ENCODE measurements around the gene UNC13D. TPM values are rescaled to one million over a fixed set of nuclear protein-coding genes. Genes with fewer than 3 reads are reported as not detected.

The UNC13D gene
- polyA plus RNA-seq, 1 donor (not counting 4 experiments of a cell fraction or from before 2014, with no cell fraction given) = 0.25 TPM

DNA sequence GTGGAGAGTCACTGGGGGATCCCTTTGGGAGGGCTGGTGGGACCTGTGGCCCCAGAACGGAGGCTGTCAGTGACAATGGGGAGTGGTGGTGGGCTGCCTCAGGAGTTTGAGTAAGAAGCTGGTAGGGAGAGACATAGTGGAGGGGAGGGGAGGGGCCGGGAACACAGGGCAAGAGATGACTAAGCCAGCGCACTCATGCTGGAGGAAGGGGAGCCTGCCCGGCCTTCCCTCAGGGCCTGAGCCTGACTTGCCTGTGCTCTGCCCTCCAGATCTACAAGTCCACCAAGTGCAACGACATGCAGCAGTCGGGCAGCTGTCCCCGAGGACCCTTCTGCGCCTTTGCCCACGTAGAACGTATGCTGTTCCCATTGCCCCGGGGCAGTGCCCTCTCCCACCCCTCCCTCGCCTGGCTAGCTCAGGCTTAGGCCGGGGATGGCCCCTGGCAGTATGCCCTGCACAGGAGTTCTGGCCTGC, 29.3 kb downstream of the UNC13D start:
- Histone ChIP-seq H4K20me1 (ENCODE audit: control insufficient read depth, extremely low read depth, insufficient read depth, low read length) (no peaks in the 10 kb centered on the region), H3K4me2 (ENCODE audit: control insufficient read depth, extremely low read depth, insufficient read depth, low read depth, low read length) (peak overlapping the region; percentile 35), H3K27ac (ENCODE audit: control insufficient read depth, insufficient read depth, low read length) (peak overlapping the region; percentile 70), H3K36me3 (ENCODE audit: control insufficient read depth in 2 of 2, extremely low read depth in 1 of 2, insufficient read depth in 2 of 2, low read length in 2 of 2) (peaks cover 8 to 16% of the 10 kb centered on the region in 2 experiments), H3K9ac (ENCODE audit: control insufficient read depth, extremely low read depth, insufficient read depth, low read length) (peak overlapping the region; percentile 34), H3K4me1 (ENCODE audit: control insufficient read depth, extremely low read depth, insufficient read depth, low read length) (peaks cover 25% of the 10 kb centered on the region), H2AFZ (ENCODE audit: control insufficient read depth, low read length) (peak overlapping the region; percentile 34), H3K9me3 (ENCODE audit: control insufficient read depth, low read depth, low read length) (no peaks in the 10 kb centered on the region), H3K79me2 (ENCODE audit: control insufficient read depth, insufficient read depth, low read length) (no peaks in the 10 kb centered on the region), H3K9me1 (ENCODE audit: control insufficient read depth, extremely low read depth, insufficient read depth, low read length) (peaks cover 2% of the 10 kb centered on the region), H3K4me3 (ENCODE audit: control insufficient read depth in 2 of 3, extremely low read depth in 1 of 3, insufficient read depth in 2 of 3, low read depth in 1 of 3, low read length in 3 of 3) (no peak overlapping the region), H3K27me3 (ENCODE audit: control insufficient read depth, extremely low read depth, insufficient read depth, low read length) (no peaks in the 10 kb centered on the region)
- TF ChIP-seq, protein P1, sequence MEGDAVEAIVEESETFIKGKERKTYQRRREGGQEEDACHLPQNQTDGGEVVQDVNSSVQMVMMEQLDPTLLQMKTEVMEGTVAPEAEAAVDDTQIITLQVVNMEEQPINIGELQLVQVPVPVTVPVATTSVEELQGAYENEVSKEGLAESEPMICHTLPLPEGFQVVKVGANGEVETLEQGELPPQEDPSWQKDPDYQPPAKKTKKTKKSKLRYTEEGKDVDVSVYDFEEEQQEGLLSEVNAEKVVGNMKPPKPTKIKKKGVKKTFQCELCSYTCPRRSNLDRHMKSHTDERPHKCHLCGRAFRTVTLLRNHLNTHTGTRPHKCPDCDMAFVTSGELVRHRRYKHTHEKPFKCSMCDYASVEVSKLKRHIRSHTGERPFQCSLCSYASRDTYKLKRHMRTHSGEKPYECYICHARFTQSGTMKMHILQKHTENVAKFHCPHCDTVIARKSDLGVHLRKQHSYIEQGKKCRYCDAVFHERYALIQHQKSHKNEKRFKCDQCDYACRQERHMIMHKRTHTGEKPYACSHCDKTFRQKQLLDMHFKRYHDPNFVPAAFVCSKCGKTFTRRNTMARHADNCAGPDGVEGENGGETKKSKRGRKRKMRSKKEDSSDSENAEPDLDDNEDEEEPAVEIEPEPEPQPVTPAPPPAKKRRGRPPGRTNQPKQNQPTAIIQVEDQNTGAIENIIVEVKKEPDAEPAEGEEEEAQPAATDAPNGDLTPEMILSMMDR (optimal IDR thresholded peaks at IDR 0.05 in 1 of 3, IDR thresholded peaks at IDR 0.05 in 1 of 3, conservative IDR thresholded peaks at IDR 0.05 in 1 of 3; ENCODE audit: extremely low read depth in 1 of 3, insufficient read depth in 2 of 3, low read length in 3 of 3) = no peak
- no peak for TF ChIP-seq EZH2 (IDR thresholded peaks at IDR 0.05; ENCODE audit: low read length)
- FAIRE-seq (peak; percentile 85), DNase-seq (ENCODE audit: low read depth, low spot score) (peak; percentile 63)
- dilution Hi-C loops (cut with MboI; ENCODE audit: extremely low pct_ligation_motif_present, low sequenced_read_pairs) = no loop called here

DNA sequence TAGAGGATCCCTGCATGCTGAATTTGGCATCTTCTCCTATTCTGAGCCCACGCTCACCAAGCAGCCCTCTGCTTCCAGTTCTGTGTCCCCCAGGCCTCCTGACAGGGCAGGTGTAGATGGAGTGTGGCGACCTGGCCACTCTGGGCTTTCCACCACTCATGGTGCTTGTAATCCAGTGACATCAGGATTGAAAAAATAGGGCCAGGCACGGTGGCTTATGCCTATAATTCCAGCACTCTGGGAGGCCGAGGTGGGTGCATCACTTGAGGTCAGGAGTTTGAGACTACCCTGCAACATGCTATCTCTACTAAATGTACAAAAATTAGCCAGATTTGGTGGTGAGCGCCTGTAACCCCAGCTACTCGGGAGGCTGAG, 30.2 kb downstream of the UNC13D start:
- dilution Hi-C loops (cut with MboI; ENCODE audit: extremely low pct_ligation_motif_present, low sequenced_read_pairs) = no loop called here
- FAIRE-seq = no peak
- peaks cover 8 to 16% of the 10 kb centered on the region in 2 experiments for H3K36me3 ChIP-seq (ENCODE audit: control insufficient read depth in 2 of 2, extremely low read depth in 1 of 2, insufficient read depth in 2 of 2, low read length in 2 of 2)

More for the DNA sequence above, 30.2 kb downstream of the UNC13D start:
- TF ChIP-seq, protein P1 (optimal IDR thresholded peaks at IDR 0.05 in 1 of 3, IDR thresholded peaks at IDR 0.05 in 1 of 3, conservative IDR thresholded peaks at IDR 0.05 in 1 of 3; ENCODE audit: extremely low read depth in 1 of 3, insufficient read depth in 2 of 3, low read length in 3 of 3) = no peak
- TF ChIP-seq EZH2 (IDR thresholded peaks at IDR 0.05; ENCODE audit: low read length) = no peak
- Histone ChIP-seq H2AFZ (ENCODE audit: control insufficient read depth, low read length) (no peak overlapping the region), H3K4me2 (ENCODE audit: control insufficient read depth, extremely low read depth, insufficient read depth, low read depth, low read length) (no peak overlapping the region), H4K20me1 (ENCODE audit: control insufficient read depth, extremely low read depth, insufficient read depth, low read length) (no peaks in the 10 kb centered on the region), H3K27ac (ENCODE audit: control insufficient read depth, insufficient read depth, low read length) (no peak overlapping the region), H3K9me1 (ENCODE audit: control insufficient read depth, extremely low read depth, insufficient read depth, low read length) (peaks cover 5% of the 10 kb centered on the region), H3K9me3 (ENCODE audit: control insufficient read depth, low read depth, low read length) (no peaks in the 10 kb centered on the region), H3K4me1 (ENCODE audit: control insufficient read depth, extremely low read depth, insufficient read depth, low read length) (peaks cover 26% of the 10 kb centered on the region), H3K79me2 (ENCODE audit: control insufficient read depth, insufficient read depth, low read length) (no peaks in the 10 kb centered on the region), H3K9ac (ENCODE audit: control insufficient read depth, extremely low read depth, insufficient read depth, low read length) (no peak overlapping the region), H3K27me3 (ENCODE audit: control insufficient read depth, extremely low read depth, insufficient read depth, low read length) (no peaks in the 10 kb centered on the region), H3K4me3 (ENCODE audit: control insufficient read depth in 2 of 3, extremely low read depth in 1 of 3, insufficient read depth in 2 of 3, low read depth in 1 of 3, low read length in 3 of 3) (no peak overlapping the region)
- no peak for DNase-seq (ENCODE audit: low read depth, low spot score)
